ENCODE measurements around the gene PLEKHA7. TPM values are rescaled to one million over a fixed set of nuclear protein-coding genes. Genes with fewer than 3 reads are reported as not detected.
"Not testable (repeated sequence)": the region's sequence is repeated elsewhere in the genome, so short reads cannot be mapped to it uniquely, and the experiment has no call there.

PLEKHA7 gene
- polyA plus RNA-seq, 1 donor (not counting 4 experiments of a cell fraction or from before 2014, with no cell fraction given) = 1.4 TPM

GRCh38 chr11:16964501-16964900 is 49.7 kb downstream of the PLEKHA7 start:
- Histone ChIP-seq H3K9ac (ENCODE audit: control insufficient read depth, extremely low read depth, insufficient read depth, low read length) (no peak overlapping the region), H3K4me3 (ENCODE audit: control insufficient read depth in 2 of 3, extremely low read depth in 1 of 3, insufficient read depth in 2 of 3, low read depth in 1 of 3, low read length in 3 of 3) (no peak overlapping the region), H3K79me2 (ENCODE audit: control insufficient read depth, insufficient read depth, low read length) (no peaks in the 10 kb centered on the region), H3K27me3 (ENCODE audit: control insufficient read depth, extremely low read depth, insufficient read depth, low read length) (peaks cover 4% of the 10 kb centered on the region), H3K4me1 (ENCODE audit: control insufficient read depth, extremely low read depth, insufficient read depth, low read length) (no peaks in the 10 kb centered on the region), H3K36me3 (ENCODE audit: control insufficient read depth in 2 of 2, extremely low read depth in 1 of 2, insufficient read depth in 2 of 2, low read length in 2 of 2) (no peaks in the 10 kb centered on the region), H3K9me1 (ENCODE audit: control insufficient read depth, extremely low read depth, insufficient read depth, low read length) (no peaks in the 10 kb centered on the region), H3K27ac (ENCODE audit: control insufficient read depth, insufficient read depth, low read length) (no peak overlapping the region), H3K4me2 (ENCODE audit: control insufficient read depth, extremely low read depth, insufficient read depth, low read depth, low read length) (no peak overlapping the region), H4K20me1 (ENCODE audit: control insufficient read depth, extremely low read depth, insufficient read depth, low read length) (no peaks in the 10 kb centered on the region), H2AFZ (ENCODE audit: control insufficient read depth, low read length) (no peak overlapping the region), H3K9me3 (ENCODE audit: control insufficient read depth, low read depth, low read length) (no peaks in the 10 kb centered on the region)
- no peak for DNase-seq (ENCODE audit: low read depth, low spot score)
- dilution Hi-C loops (cut with MboI; ENCODE audit: extremely low pct_ligation_motif_present, low sequenced_read_pairs) = no loop called here
- TF ChIP-seq CTCF (optimal IDR thresholded peaks at IDR 0.05 in 1 of 3, IDR thresholded peaks at IDR 0.05 in 1 of 3, conservative IDR thresholded peaks at IDR 0.05 in 1 of 3; ENCODE audit: extremely low read depth in 1 of 3, insufficient read depth in 2 of 3, low read length in 3 of 3) (no peak), EZH2 (IDR thresholded peaks at IDR 0.05; ENCODE audit: low read length) (no peak)
- no peak for FAIRE-seq

- Histone ChIP-seq H2AFZ (ENCODE audit: control insufficient read depth, low read length) (no peak overlapping the region), H3K36me3 (ENCODE audit: control insufficient read depth in 2 of 2, extremely low read depth in 1 of 2, insufficient read depth in 2 of 2, low read length in 2 of 2) (no peaks in the 10 kb centered on the region), H3K27ac (ENCODE audit: control insufficient read depth, insufficient read depth, low read length) (no peak overlapping the region), H3K79me2 (ENCODE audit: control insufficient read depth, insufficient read depth, low read length) (no peaks in the 10 kb centered on the region), H3K9me1 (ENCODE audit: control insufficient read depth, extremely low read depth, insufficient read depth, low read length) (no peaks in the 10 kb centered on the region), H3K4me3 (ENCODE audit: control insufficient read depth in 2 of 3, extremely low read depth in 1 of 3, insufficient read depth in 2 of 3, low read depth in 1 of 3, low read length in 3 of 3) (no peak overlapping the region), H3K4me2 (ENCODE audit: control insufficient read depth, extremely low read depth, insufficient read depth, low read depth, low read length) (no peak overlapping the region), H3K4me1 (ENCODE audit: control insufficient read depth, extremely low read depth, insufficient read depth, low read length) (no peaks in the 10 kb centered on the region), H3K9ac (ENCODE audit: control insufficient read depth, extremely low read depth, insufficient read depth, low read length) (no peak overlapping the region), H3K9me3 (ENCODE audit: control insufficient read depth, low read depth, low read length) (no peaks in the 10 kb centered on the region), H4K20me1 (ENCODE audit: control insufficient read depth, extremely low read depth, insufficient read depth, low read length) (no peaks in the 10 kb centered on the region), H3K27me3 (ENCODE audit: control insufficient read depth, extremely low read depth, insufficient read depth, low read length) (peaks cover 4% of the 10 kb centered on the region)
- TF ChIP-seq EZH2 (IDR thresholded peaks at IDR 0.05; ENCODE audit: low read length) (no peak), CTCF (optimal IDR thresholded peaks at IDR 0.05 in 1 of 3, IDR thresholded peaks at IDR 0.05 in 1 of 3, conservative IDR thresholded peaks at IDR 0.05 in 1 of 3; ENCODE audit: extremely low read depth in 1 of 3, insufficient read depth in 2 of 3, low read length in 3 of 3) (no peak)
- dilution Hi-C loops (cut with MboI; ENCODE audit: extremely low pct_ligation_motif_present, low sequenced_read_pairs) = no loop called here
- FAIRE-seq (no peak), DNase-seq (ENCODE audit: low read depth, low spot score) (no peak)
Observed at GRCh38 chr11:16963316-16963876, 50.8 kb downstream of the PLEKHA7 start.

- H4K20me1 ChIP-seq (ENCODE audit: control insufficient read depth, extremely low read depth, insufficient read depth, low read length); H3K9me1 ChIP-seq (ENCODE audit: control insufficient read depth, extremely low read depth, insufficient read depth, low read length); H3K4me2 ChIP-seq (ENCODE audit: control insufficient read depth, extremely low read depth, insufficient read depth, low read depth, low read length); H3K36me3 ChIP-seq (ENCODE audit: control insufficient read depth in 2 of 2, extremely low read depth in 1 of 2, insufficient read depth in 2 of 2, low read length in 2 of 2); DNase-seq (ENCODE audit: low read depth, low spot score); H3K4me3 ChIP-seq (ENCODE audit: control insufficient read depth in 2 of 3, extremely low read depth in 1 of 3, insufficient read depth in 2 of 3, low read depth in 1 of 3, low read length in 3 of 3); H3K27me3 ChIP-seq (ENCODE audit: control insufficient read depth, extremely low read depth, insufficient read depth, low read length); H3K4me1 ChIP-seq (ENCODE audit: control insufficient read depth, extremely low read depth, insufficient read depth, low read length); H3K27ac ChIP-seq (ENCODE audit: control insufficient read depth, insufficient read depth, low read length); H2AFZ ChIP-seq (ENCODE audit: control insufficient read depth, low read length); FAIRE-seq; H3K9ac ChIP-seq (ENCODE audit: control insufficient read depth, extremely low read depth, insufficient read depth, low read length); dilution Hi-C loops (cut with MboI; ENCODE audit: extremely low pct_ligation_motif_present, low sequenced_read_pairs); H3K9me3 ChIP-seq (ENCODE audit: control insufficient read depth, low read depth, low read length); H3K79me2 ChIP-seq (ENCODE audit: control insufficient read depth, insufficient read depth, low read length): not testable (repeated sequence)
Observed at GRCh38 chr11:16962589-16962988, 51.6 kb downstream of the PLEKHA7 start.

Data from keratinocyte (primary cell).